Pons (tissue), 1 donor: Measurements from ENCODE around the gene ENC1.

Source experiments
- DNase-seq: peaks from one replicate; pipeline ENCODE4 v3.0.0-alpha.2; 2016; ENCODE audit warnings: low spot score

Gene ENC1

DNA sequence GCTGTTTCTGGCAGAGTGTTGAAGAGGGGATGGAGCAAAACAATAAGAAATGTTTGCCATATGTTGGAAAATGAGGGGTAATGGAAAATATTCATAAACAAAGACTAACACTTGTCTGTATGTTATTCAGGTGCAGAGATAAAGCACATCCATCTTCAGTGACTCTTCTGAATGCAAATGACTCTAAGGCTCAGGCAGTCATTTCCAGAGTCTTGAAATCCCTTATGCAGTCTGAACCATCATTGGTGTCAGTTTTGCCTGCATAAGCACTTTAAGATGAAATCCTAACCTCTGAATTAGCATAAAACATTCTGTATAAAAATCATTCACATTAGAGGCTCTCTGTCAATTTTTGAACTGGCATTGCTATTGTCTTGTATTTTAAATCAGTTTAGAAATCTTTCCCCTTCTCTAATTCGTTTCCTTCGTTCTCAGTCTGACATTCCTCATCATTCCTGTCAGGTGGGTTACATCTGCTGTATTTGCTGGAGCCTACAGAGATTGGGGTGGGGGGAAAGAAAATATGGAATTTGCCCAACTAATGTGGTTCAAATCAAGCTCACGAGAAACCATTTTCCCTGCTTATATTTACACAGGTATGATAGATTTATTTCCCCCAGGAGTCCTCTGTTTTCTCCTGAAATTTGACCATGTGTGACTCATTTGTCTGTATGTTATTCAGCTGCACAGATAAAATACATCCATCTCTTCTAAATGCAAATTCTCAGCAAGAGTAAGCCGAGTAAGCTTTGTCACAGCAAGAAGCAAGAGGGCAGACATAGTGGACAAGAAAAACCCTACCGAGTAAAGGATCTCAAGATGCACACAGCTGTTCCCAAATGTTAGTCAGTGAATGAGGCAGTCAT lies 31.6 kb downstream of the ENC1 start:
- no peak for DNase-seq

DNA sequence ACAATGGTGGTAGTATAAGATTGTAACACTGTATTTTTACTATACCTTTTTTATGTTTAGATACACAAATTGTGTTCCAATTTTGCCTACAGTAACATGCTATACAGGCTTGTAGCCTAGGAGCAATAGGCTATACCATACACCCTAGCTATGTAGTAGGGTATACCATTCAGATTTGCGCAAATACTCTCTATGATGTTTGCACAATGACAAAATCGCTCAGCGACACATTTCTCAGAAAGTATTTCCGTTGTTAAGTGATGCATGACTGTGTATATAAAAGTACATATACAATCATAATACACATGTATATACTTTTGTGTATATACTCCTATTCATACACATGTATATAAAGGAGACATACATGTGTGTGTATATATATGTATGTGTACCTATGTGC lies 34.8 kb downstream of the ENC1 start:
- no peak for DNase-seq

GRCh38 chr5:74603376-74603775 lies 37.2 kb downstream of the ENC1 start:
- DNase-seq, result no peak

- no peak for DNase-seq
These were observed 41.4 kb downstream of the ENC1 start for GRCh38 chr5:74599148-74599547.

DNA sequence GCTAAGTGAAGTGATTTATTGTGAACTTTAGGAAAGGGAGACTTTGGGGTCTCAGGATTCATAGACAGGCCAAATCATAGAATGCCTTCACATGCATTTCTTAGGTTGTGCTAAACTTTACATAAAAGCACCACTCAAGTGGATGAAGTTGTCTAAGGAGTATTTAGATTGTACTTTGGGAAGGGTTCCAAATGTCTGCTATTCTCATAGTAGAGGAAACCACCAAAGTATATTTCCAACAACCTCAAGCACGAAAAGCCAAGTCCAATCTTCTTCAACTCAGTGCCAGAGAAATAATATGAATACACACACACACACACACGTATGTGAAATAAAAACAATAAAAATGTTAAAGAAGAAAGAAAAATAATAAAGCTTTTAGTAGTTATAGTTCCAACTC lies 41.8 kb downstream of the ENC1 start:
- no peak for DNase-seq

DNA sequence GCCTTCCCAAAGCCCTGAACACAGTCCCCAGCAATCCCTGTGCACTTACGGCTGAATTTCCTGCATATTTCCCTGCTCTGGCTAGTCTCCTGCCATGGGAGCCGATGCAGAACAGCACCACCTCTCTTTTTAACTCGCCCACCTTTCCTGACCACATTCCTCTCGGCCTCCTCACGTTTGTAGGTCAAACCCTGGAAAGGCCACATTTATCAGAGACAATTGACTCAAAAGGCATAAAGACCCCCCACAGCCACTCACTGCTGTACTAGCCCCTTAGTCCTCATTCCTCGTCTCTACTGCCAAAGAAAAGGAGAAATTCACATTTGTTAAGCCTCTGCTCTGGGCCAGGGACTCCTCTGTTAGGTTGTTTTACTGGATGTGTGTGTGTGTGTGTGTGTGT lies 43.6 kb downstream of the ENC1 start:
- DNase-seq, result no peak

DNA sequence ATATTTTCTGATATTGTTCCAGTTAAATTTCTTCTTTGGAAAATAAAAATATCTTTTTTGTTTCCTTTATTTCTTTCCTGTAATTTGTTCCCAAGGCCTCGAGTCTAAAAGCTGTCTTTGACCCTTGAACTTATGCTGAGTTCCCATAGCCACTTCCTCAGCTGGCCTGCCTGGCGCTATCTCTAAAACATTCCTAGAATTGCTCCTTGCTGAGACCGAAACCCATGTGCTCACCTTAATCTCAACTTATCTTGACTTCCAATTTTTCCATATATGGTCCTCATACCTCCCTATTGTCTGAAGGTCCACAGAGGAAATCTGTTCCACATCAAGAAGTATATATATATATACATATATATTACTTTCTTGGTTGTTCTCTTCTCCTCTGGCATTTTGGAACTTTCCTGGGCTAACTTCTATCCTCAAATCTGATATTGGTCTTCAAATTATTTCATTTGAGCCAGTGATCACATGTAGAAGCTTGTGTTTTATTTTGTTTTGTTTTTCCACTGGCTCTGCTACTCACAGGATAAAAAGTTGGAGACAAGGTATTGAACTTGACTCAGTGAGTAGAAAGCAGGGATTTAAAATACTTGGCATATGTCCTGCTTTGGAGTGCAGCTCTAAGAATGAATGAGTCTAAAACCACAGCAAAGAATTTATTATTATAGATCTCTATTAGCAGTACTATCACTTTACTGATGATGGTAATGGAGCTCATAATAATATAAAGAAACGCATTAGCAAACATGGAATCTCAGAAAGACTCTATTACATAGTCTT lies 45.2 kb downstream of the ENC1 start:
- no peak for DNase-seq

DNA sequence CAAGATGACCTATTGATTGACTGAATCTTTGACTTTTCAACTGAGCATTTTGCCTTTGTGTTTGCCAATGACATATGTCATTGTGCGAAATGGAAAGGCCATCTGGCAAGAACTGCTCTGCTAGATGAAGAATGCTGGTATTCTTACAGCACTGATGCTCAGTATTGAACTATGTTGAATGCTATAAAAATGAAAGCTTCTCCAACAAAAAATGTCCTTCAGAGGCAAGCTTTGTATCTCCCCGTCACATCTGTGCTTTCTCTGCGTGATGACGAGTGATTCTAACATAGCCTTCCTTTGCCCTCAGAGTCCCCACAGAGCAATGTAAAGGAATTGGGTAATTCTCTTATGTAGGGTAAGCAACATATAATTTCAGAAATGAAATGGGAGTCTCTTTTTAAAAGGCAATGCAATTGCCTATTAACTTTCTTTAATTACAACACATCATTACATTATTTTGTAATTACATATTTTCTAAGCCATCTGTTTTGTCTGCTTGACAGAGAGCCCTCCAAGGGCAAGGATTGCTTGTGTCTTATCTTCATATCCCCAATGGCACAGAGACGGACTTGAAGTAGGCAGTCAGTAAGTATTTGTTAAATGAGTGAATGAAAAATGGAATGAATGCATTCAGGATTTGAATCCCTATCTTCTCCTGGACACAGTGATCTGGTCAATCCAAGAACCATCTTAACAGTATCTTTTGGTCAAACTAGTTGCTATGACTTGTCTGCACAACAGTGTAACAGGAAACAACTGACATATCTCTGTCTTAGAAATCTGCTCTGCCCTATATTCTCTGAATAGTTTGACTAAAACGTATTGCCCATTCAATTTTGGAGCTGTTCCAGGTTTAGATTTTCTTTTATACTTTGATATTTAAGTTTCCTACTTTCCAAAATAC lies 46.1 kb downstream of the ENC1 start:
- DNase-seq, result peak; percentile 51

- DNase-seq, result no peak
These were observed 51.1 kb downstream of the ENC1 start for GRCh38 chr5:74589204-74590056.

DNA sequence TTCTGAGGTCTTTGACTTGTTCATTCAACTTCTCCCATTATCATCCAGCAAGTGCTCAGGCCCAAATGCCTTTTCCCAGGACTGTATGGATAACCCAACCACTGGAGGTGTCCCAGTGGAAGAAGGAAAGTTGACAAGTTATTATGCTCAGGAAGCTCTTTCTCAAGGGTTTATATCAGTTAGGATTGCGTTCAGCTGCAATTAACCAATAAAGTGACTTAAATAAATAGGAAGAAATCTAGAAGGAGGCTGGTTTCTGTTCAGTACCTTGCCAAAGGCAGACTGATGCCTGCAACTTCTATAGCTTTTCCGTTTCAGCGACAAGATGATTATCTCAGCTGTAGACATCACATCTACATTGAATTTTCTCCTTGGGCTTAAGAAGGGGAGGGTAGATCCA lies 52.1 kb downstream of the ENC1 start:
- no peak for DNase-seq

DNA sequence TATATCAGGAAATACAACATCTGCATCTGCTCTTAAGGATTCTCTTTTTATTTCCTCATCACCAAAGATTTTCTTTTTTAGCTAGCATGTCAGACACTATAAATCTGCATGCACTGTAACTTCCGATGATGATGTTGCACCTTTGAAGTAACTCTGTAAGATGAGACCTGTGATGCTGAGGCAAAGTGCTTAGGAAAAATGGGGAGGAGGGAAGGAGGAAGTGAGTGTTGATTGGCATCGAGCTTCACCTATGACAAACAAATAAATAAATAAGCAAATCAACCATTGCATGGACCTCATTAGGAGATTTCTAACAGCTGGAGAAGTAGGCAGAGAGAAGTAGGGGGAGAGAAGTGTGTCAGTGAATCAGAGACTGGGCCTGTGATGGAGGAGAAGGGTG lies 52.6 kb downstream of the ENC1 start:
- no peak for DNase-seq

GRCh38 chr5:74587300-74587699 lies 53.2 kb downstream of the ENC1 start:
- DNase-seq, result peak; percentile 9

DNA sequence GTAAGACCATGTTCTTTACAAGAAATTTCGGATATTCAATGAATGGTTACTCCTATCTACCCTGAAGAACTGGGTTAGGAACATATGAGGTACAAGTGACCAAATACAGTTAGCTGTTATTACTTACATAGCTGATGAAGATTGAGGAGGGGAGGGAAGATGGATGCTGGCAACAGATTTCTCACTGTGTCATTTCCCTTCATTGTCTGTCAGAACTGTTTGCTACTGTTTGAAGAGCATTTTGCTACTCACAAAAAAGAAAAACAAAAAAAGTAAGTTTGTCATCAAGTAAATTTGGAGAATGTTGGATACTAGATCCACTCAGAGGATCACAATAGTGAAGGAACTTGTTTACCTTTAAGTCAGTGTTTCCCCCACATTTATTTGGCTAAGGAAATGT lies 53.7 kb downstream of the ENC1 start:
- no peak for DNase-seq

DNA sequence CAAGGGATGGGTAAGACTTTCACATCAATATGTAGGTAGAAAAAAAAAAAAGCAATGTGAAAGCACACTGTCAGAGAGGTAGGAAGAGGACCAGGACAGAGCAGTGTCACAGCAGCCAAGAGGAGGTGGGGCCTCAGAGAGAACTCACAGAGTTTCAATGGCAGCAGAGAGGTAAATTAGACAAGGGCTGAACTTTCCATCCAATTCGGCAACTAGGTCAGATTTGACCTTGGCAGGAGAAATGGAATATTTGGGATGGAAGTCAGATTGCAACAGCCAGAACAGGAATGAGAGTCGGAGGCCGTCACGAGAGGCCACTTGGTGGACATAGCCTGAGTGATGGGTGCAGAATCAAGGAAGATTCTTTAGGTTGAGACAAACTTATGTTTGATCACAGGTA lies 57.7 kb downstream of the ENC1 start:
- DNase-seq, result no peak

DNA sequence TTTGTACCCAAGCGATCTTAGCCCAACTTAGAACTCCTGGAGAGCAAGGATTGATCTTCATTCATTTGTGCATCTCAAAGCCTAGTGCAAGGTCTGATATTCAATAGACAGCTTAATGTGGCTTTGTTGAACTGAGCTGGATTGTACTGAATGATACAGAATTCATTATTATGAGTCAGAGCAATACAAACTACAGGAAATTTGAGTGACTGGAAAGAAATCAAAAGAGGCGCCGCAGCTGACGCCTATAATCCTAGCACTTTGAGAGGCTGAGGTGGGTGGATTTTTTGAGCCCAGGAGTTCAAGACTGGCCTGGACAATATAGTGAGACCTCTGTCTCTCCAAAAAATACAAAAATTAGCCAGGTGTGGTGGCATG lies 58.6 kb downstream of the ENC1 start:
- no peak for DNase-seq

GRCh38 chr5:74580729-74581109 lies 59.8 kb downstream of the ENC1 start:
- no peak for DNase-seq

- DNase-seq, result no peak
These were observed 61.3 kb downstream of the ENC1 start for GRCh38 chr5:74579215-74579614.

DNA sequence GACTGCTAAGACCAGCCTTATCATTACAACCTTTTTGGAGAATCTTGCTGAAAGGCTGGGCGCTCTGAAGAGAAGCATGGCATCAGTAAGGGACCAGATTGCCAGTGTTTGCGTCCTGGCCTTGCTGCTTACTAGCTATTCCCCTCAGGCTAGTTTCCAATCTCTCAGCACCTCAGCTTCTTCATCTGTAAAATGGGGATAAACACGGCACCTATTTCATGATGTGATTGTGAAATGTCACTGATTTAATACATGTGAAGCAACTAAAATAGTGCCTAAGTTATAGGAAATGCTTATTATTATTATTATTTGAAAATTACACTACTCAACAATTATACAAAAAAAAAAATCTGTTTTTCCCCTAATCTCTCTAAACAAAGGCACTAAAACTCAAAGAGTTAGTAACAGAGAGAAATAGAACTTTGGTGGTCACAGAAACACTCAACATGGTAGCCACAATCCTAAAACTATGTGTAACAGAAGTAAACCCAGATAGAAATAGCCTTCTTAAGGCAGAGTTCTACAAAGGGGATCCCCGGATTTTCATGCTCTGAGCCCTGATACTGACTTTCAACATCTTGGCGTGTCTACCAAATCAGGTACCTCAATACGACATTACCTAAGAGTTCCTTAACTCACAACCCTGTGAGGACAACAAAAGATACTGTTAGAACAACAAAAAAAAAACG lies 62.0 kb downstream of the ENC1 start:
- DNase-seq, result no peak
